SJSA1 (cell line): ENCODE measurements around the gene TRAK1. TPM values are rescaled to one million over a fixed set of nuclear protein-coding genes. Genes with fewer than 3 reads are reported as not detected.
A peak's percentile ranks its signal among the peaks of the same experiment; 100 is the strongest.

Source experiments
- DNase-seq, 2 experiments: peaks; one replicate each; pipeline ENCODE4 v3.0.0-alpha.2; 2015 to 2020; ENCODE audit warnings: low spot score in 2 of 2, low read depth in 1 of 2
- H3K27ac ChIP-seq: fragments of 250-450 bp; sonication (Bioruptor Pico); 2 replicates; pipeline ENCODE4 v1.5.1; 2020; ENCODE audit warnings: mild to moderate bottlenecking, moderate library complexity
- H3K27me3 ChIP-seq: fragments of 250-450 bp; sonication (Bioruptor Pico); replicated peaks from 2 replicates; pipeline ENCODE4 v1.5.1; 2020; ENCODE audit warnings: mild to moderate bottlenecking, moderate library complexity
- H3K36me3 ChIP-seq: fragments of 250-450 bp; sonication (Bioruptor Pico); 2 replicates; pipeline ENCODE4 v1.5.1; 2020; ENCODE audit warnings: mild to moderate bottlenecking
- H3K4me1 ChIP-seq: fragments of 250-450 bp; sonication (Bioruptor Pico); replicated peaks from 2 replicates; pipeline ENCODE4 v1.6.1; 2021; ENCODE audit warnings: mild to moderate bottlenecking
- H3K4me3 ChIP-seq: fragments of 250-450 bp; sonication (Bioruptor Pico); 2 replicates; pipeline ENCODE4 v1.5.1; 2020; ENCODE audit warnings: mild to moderate bottlenecking
- H3K9me3 ChIP-seq: fragments of 250-450 bp; sonication (Bioruptor Pico); replicated peaks from 2 replicates; pipeline ENCODE4 v1.5.1; 2020; ENCODE audit warnings: mild to moderate bottlenecking
- total RNA-seq: library from RNA; depleted of rRNA; stranded (reverse); fragments of >200 nt; shearing (Covaris generic); gene quantifications from 2 replicates; pipeline ENCODE4 v1.2.3, GENCODE V29; 2014

Gene TRAK1
- total RNA-seq, 1 experiment from 2014 or later, result 15.4 TPM

- DNase-seq, result peak in 1 of 2 experiments; percentile 39
- Histone ChIP-seq H3K27me3 (no peaks in the 10 kb centered on the region), H3K36me3 (peaks cover 6% of the 10 kb centered on the region; the same call in 1 of the 2 replicates), H3K4me3 (no peak overlapping the region), H3K4me1 (peaks cover 16% of the 10 kb centered on the region), H3K27ac (peak overlapping the region; percentile 25; the same call in 1 of the 2 replicates), H3K9me3 (no peaks in the 10 kb centered on the region)
These were observed 133.7 kb downstream of the TRAK1 start for GRCh38 chr3:42224658-42225421.

GRCh38 chr3:42225486-42226363, 134.6 kb downstream of the TRAK1 start:
- Histone ChIP-seq H3K27ac (no peak overlapping the region), H3K4me3 (no peak overlapping the region), H3K4me1 (peaks cover 16% of the 10 kb centered on the region), H3K9me3 (no peaks in the 10 kb centered on the region), H3K36me3 (peaks cover 6% of the 10 kb centered on the region; the same call in 1 of the 2 replicates), H3K27me3 (no peaks in the 10 kb centered on the region)
- DNase-seq, result no peak

GRCh38 chr3:42226470-42227425, 135.6 kb downstream of the TRAK1 start:
- Histone ChIP-seq H3K36me3 (peaks cover 6% of the 10 kb centered on the region; the same call in 1 of the 2 replicates), H3K27ac (no peak overlapping the region), H3K4me1 (peaks cover 16% of the 10 kb centered on the region), H3K4me3 (no peak overlapping the region), H3K9me3 (no peaks in the 10 kb centered on the region), H3K27me3 (no peaks in the 10 kb centered on the region)
- no peak for DNase-seq

- H3K4me1 ChIP-seq, result peaks cover 16% of the 10 kb centered on the region
- H3K4me3 ChIP-seq, result no peak overlapping the region
- no peaks in the 10 kb centered on the region for H3K9me3 ChIP-seq
- no peaks in the 10 kb centered on the region for H3K36me3 ChIP-seq
- no peak for DNase-seq
- H3K27me3 ChIP-seq, result no peaks in the 10 kb centered on the region
- no peak overlapping the region for H3K27ac ChIP-seq
These were observed 137.6 kb downstream of the TRAK1 start for GRCh38 chr3:42228796-42229195.

GRCh38 chr3:42229266-42229941, 138.2 kb downstream of the TRAK1 start:
- Histone ChIP-seq H3K9me3 (no peaks in the 10 kb centered on the region), H3K4me3 (no peak overlapping the region), H3K36me3 (no peaks in the 10 kb centered on the region), H3K4me1 (peaks cover 10% of the 10 kb centered on the region), H3K27me3 (no peaks in the 10 kb centered on the region), H3K27ac (no peak overlapping the region)
- no peak for DNase-seq

- Histone ChIP-seq H3K27me3 (no peaks in the 10 kb centered on the region), H3K4me3 (no peak overlapping the region), H3K36me3 (no peaks in the 10 kb centered on the region), H3K9me3 (no peaks in the 10 kb centered on the region), H3K4me1 (peaks cover 3% of the 10 kb centered on the region), H3K27ac (no peak overlapping the region)
- DNase-seq, result peak in 1 of 2 experiments; percentile 29
These were observed 139.0 kb downstream of the TRAK1 start for GRCh38 chr3:42229942-42230688.

- DNase-seq, result no peak
- H3K36me3 ChIP-seq, result no peaks in the 10 kb centered on the region
- H3K27ac ChIP-seq, result no peak overlapping the region
- no peak overlapping the region for H3K4me3 ChIP-seq
- no peaks in the 10 kb centered on the region for H3K27me3 ChIP-seq
- H3K9me3 ChIP-seq, result no peaks in the 10 kb centered on the region
- H3K4me1 ChIP-seq, result no peaks in the 10 kb centered on the region
These were observed 139.7 kb downstream of the TRAK1 start for GRCh38 chr3:42230860-42231259.

GRCh38 chr3:42235532-42235931, 144.4 kb downstream of the TRAK1 start:
- DNase-seq, result no peak
- no peaks in the 10 kb centered on the region for H3K36me3 ChIP-seq
- H3K4me3 ChIP-seq, result no peak overlapping the region
- H3K4me1 ChIP-seq, result no peaks in the 10 kb centered on the region
- no peak overlapping the region for H3K27ac ChIP-seq
- no peaks in the 10 kb centered on the region; the same call in 1 of the 2 replicates for H3K9me3 ChIP-seq
- H3K27me3 ChIP-seq, result no peaks in the 10 kb centered on the region

- Histone ChIP-seq H3K9me3 (no peaks in the 10 kb centered on the region; the same call in 1 of the 2 replicates), H3K4me3 (no peak overlapping the region), H3K27me3 (no peaks in the 10 kb centered on the region), H3K36me3 (no peaks in the 10 kb centered on the region), H3K4me1 (no peaks in the 10 kb centered on the region), H3K27ac (no peak overlapping the region)
- no peak for DNase-seq
These were observed 145.5 kb downstream of the TRAK1 start for GRCh38 chr3:42236611-42237010.

- no peaks in the 10 kb centered on the region for H3K27me3 ChIP-seq
- H3K4me1 ChIP-seq, result no peaks in the 10 kb centered on the region
- no peak for DNase-seq
- no peak overlapping the region for H3K27ac ChIP-seq
- H3K36me3 ChIP-seq, result no peaks in the 10 kb centered on the region
- no peaks in the 10 kb centered on the region for H3K9me3 ChIP-seq
- H3K4me3 ChIP-seq, result no peak overlapping the region
These were observed 154.9 kb downstream of the TRAK1 start for GRCh38 chr3:42246091-42246490.

GRCh38 chr3:42247576-42248027, 156.4 kb downstream of the TRAK1 start:
- Histone ChIP-seq H3K27me3 (no peaks in the 10 kb centered on the region), H3K4me3 (no peak overlapping the region), H3K9me3 (no peaks in the 10 kb centered on the region), H3K27ac (no peak overlapping the region), H3K36me3 (no peaks in the 10 kb centered on the region), H3K4me1 (no peaks in the 10 kb centered on the region)
- DNase-seq, result peak in 1 of 2 experiments; percentile 16

GRCh38 chr3:42250761-42251160, 159.6 kb downstream of the TRAK1 start:
- Histone ChIP-seq H3K4me3 (no peak overlapping the region), H3K9me3 (no peaks in the 10 kb centered on the region), H3K4me1 (no peaks in the 10 kb centered on the region), H3K27ac (no peak overlapping the region), H3K36me3 (no peaks in the 10 kb centered on the region), H3K27me3 (no peaks in the 10 kb centered on the region)
- no peak for DNase-seq
